SKM-1 (cell line): ENCODE measurements around the gene ME3.

Experiments
- DNase-seq: peaks from one replicate; lab custom pipeline; 2025; ENCODE audit not compliant: unreplicated experiment; lab: John Stamatoyannopoulos, UW

ME3 gene

DNA sequence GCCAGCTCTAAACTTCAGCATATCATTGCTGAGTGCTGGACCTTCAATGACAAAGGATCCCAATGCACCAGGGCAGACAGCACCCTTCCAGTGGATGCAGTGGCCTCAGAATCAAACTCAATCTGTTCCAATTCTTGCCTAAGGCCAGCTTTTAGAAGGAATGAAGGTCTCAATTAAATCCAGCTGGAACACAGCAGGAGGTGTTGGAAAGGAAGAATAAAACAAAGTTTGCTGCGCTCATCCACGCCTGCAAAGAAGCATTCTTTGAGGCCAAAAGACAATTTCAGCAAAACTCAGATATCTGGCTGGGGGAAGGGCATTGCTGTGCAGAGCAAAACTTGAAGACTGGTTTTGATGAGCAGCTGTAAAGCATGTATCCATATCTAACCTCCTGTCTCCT lies 177.1 kb downstream of the ME3 start:
- no peak for DNase-seq

GRCh38 chr11:86492370-86493010 lies 179.9 kb downstream of the ME3 start:
- no peak for DNase-seq

DNA sequence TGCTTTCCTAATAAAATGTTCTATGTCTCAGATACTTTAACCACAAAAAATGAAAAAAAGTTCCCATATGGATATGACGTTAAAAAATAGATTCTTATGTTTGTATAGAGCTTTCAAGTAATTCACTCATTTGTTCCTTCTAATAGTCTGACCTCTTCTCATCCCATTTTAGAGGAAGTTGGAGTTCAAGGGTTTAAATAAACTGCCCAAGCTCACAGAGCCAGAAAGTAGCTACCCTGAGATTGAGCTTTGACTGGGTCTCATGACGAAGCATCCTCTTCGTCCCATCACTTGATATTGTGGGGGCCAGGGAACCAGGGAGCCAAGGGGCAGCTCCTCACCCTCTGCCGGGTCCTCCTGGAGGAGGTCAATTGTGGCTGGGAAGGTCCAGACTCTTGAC lies 181.4 kb downstream of the ME3 start:
- no peak for DNase-seq

DNA sequence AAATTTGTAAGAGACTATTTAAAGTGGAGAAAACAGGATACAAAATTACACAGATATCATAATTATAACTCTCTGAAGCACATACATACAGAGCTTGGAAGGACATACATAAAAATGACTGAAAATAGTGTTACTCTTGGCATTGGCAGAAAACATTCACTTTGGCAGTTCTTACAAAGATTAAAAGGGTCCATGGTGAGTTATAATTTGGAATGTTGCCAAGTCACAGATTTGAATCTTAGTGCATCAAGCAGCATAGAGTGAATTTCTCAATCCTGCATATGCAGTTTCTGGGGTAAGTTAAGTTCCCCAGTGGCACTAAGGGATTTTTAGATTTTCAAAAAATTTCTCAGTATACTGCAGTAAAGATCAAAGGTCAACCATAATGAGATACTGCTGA lies 181.8 kb downstream of the ME3 start:
- DNase-seq = no peak

GRCh38 chr11:86489442-86489841 lies 183.0 kb downstream of the ME3 start:
- no peak for DNase-seq

- no peak for DNase-seq
These were observed 183.9 kb downstream of the ME3 start for GRCh38 chr11:86488553-86488952.

- DNase-seq = no peak
These were observed 184.7 kb downstream of the ME3 start for GRCh38 chr11:86487671-86488070.

GRCh38 chr11:86486261-86487030 lies 186.0 kb downstream of the ME3 start:
- DNase-seq = peak; percentile 42

- no peak for DNase-seq
These were observed 187.6 kb downstream of the ME3 start for GRCh38 chr11:86484795-86485166.

DNA sequence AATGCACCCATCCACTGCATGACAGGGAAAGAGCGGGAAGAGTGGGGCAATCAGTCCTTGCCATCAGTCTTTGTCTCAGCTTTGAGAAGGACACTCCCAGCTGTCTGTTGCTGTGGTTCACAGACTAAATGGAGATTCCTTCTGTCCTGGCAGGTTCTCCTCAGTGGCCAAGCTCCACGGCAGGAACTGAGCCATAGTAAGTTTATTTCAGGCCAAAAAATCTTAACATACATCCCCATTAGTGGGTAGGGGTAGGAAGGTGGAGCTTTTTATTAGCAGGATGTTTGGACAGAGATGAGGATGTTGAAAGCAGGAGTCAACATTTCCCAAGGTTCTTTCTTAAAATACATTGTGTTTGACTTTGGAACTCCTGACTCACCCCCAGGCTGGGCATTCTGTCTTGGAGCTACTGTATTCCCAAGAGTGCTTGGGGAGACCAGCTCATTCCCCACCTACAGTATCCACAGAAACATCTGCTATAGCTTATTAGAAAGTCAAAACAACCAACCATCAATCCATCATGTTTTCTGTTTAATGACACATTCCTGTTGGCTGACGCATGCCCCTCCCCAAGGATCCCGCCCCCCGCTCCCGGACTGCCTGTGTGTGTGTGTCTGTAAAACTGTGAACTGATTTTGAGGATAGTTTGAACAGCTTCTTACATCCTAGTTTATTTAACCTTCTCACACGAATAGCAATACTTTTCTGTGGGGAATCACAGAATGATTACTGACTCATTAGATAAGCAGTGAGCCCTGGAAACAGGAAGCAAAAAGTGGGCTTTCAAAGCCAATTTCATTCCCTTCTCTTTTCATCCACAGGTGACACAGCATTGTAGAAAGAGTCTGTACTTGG lies 188.2 kb downstream of the ME3 start:
- no peak for DNase-seq

DNA sequence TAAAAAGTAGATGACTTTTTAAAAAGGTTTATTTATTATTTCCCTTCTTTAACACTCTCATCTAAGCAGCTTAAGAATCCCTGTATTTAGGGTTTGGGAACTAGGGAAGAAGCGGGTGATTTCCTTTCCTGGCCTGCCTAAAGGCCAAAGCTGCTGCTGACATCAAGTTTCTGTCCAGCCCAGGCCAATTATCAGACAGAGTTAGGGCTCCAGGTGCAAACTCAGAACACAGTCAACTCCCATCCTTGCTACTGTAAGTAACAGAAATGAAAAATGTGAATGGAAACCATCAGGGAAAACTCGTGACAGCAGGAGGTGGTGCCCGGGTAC lies 188.8 kb downstream of the ME3 start:
- DNase-seq = no peak

DNA sequence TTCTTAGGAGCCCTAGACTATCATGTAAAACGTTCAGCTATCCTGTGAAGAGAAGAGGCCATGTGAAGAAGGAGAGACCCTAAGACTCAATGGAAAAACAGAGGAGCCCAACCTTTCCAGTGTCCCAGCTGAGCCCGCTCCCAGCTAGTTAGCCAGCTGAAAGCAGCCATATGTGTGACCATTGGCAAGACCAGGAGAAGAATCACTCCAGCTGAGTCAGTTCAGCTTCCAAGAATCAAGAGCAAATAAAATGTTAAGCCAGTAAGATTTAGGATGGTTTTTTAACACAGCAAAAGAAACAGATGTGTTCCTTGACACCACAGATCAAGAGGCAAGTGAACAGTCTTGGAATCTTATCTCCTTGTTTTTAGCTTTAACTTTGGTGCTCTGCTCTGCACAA lies 189.7 kb downstream of the ME3 start:
- DNase-seq = no peak

GRCh38 chr11:86481399-86481798 lies 191.0 kb downstream of the ME3 start:
- no peak for DNase-seq

GRCh38 chr11:86478348-86478747 lies 194.1 kb downstream of the ME3 start:
- no peak for DNase-seq

DNA sequence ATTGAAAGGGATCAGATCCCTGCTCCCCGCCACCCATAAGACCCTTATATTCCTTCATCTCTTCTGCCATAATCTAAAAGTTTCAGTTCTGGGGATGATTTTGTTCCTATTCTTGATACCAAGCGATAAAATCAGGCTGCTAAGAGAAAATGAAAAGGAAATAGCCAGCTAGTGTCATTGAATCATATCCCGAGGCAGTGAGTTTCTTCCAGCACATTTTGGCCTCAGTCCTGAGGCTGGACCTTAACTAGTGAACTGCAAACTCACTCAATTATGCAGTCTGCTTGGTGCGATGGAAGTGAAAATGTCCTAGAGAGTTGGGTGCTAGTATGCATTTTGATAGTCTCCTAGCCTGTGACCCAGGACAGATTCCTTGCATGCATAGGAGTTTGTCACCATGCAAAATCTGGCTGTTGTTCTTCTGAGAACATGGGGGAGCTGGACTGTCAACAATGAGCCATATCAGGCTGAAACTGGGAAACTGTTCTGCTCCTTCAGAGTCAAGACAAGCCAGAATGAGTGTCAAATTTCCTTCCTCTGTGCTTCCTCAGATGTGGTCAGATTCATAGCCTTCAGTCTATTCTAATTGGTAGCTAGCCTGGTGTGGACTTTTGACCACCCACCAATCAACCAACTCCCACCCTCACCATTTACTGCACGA lies 194.8 kb downstream of the ME3 start:
- no peak for DNase-seq

GRCh38 chr11:86476109-86476861 lies 196.1 kb downstream of the ME3 start:
- no peak for DNase-seq

DNA sequence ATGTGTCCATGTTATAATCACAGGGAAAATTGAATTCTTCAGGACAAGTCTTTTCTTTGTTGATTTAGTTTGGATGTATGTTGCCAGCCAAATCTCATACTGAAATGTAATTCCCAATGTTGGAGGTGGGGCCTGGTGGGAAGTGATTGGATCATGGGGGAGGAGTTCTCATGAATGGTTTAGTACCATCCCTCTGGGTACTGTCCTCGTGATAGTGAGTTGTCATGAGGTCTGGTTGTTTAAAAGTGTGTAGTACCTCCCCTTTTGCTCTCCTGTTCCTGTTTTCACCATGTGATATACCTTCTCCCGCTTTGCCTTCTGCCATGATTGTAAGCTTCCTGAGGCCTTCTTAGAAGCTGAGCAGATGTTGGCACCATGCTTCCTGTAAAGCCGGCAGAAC lies 197.4 kb downstream of the ME3 start:
- no peak for DNase-seq

DNA sequence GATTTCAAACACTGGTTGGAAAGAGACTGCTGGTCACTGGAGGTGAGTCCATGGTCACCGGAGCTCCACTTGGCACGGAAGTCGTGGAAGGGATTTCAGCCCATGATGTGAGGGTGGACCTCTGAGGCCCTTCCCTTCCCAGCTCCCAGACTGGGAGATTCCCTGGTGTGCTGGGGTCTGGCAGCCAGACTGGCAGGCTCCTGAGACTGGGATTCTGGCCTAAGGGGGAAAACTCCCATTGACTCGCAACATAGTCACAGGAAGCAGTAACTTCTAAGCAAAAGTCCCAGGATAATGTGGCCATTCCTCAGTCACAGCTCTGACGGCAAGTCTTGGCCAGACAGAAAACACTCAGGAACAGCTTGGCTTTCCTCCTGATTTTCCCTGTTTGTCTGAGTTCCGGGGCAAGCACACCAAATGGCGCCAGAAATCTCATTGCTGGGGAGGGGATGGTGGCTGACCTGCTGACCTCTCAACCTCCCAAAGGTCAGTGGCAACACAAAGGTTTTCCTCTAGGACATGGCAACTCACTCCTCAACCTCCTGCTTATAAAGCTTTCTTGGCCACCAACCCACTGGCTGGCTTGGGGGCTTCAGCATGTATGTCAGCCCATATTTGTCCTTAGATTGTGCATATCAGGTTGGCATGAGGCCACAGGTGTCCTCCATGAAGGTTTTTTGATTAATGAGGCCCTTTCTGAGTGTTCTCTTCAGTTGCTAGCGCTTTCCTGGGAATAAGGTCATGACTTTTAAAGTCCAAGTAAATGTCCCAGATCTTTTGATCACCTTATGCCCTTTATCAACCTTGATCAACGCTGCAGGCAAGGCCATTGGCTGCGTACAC lies 198.2 kb downstream of the ME3 start:
- no peak for DNase-seq

GRCh38 chr11:86469491-86470388 lies 202.7 kb downstream of the ME3 start:
- no peak for DNase-seq
